IPS-18a (cell line): Measurements from ENCODE around the gene TRMT2A.

Experiments used
- H3K27ac ChIP-seq: one replicate; pipeline ENCODE4 v1.5.1; 2013; ENCODE audit warnings: low read length
- H3K27me3 ChIP-seq: one replicate; pipeline ENCODE4 v1.6.1; 2013; ENCODE audit warnings: mild to moderate bottlenecking, low read length; ENCODE audit not compliant: control insufficient read depth, insufficient read depth
- H3K36me3 ChIP-seq: one replicate; pipeline ENCODE4 v1.6.1; 2013; ENCODE audit warnings: low read depth, low read length; ENCODE audit not compliant: control insufficient read depth
- H3K4me1 ChIP-seq: one replicate; pipeline ENCODE4 v1.6.1; 2013; ENCODE audit warnings: low read depth, low read length; ENCODE audit not compliant: control insufficient read depth
- H3K4me3 ChIP-seq: one replicate; pipeline ENCODE4 v1.5.1; 2013; ENCODE audit warnings: low read length
- H3K9ac ChIP-seq: one replicate; pipeline ENCODE4 v1.6.1; 2013; ENCODE audit warnings: mild to moderate bottlenecking, low read length, moderate library complexity
- H3K9me3 ChIP-seq: one replicate; pipeline ENCODE4 v1.6.1; 2013; ENCODE audit warnings: low read depth, low read length; ENCODE audit not compliant: control insufficient read depth

Gene TRMT2A

GRCh38 chr22:20156611-20157429, 39.8 kb upstream of the TRMT2A start:
- Histone ChIP-seq H3K36me3 (no peaks in the 10 kb centered on the region), H3K4me3 (no peak overlapping the region), H3K9me3 (no peaks in the 10 kb centered on the region), H3K27ac (no peak overlapping the region), H3K9ac (no peak overlapping the region), H3K4me1 (peaks cover 7% of the 10 kb centered on the region), H3K27me3 (no peaks in the 10 kb centered on the region)

- Histone ChIP-seq H3K27me3 (no peaks in the 10 kb centered on the region), H3K4me3 (no peak overlapping the region), H3K27ac (no peak overlapping the region), H3K4me1 (peaks cover 7% of the 10 kb centered on the region), H3K9me3 (no peaks in the 10 kb centered on the region), H3K36me3 (no peaks in the 10 kb centered on the region), H3K9ac (no peak overlapping the region)
Measured at GRCh38 chr22:20156042-20156389, 39.0 kb upstream of the TRMT2A start.

DNA sequence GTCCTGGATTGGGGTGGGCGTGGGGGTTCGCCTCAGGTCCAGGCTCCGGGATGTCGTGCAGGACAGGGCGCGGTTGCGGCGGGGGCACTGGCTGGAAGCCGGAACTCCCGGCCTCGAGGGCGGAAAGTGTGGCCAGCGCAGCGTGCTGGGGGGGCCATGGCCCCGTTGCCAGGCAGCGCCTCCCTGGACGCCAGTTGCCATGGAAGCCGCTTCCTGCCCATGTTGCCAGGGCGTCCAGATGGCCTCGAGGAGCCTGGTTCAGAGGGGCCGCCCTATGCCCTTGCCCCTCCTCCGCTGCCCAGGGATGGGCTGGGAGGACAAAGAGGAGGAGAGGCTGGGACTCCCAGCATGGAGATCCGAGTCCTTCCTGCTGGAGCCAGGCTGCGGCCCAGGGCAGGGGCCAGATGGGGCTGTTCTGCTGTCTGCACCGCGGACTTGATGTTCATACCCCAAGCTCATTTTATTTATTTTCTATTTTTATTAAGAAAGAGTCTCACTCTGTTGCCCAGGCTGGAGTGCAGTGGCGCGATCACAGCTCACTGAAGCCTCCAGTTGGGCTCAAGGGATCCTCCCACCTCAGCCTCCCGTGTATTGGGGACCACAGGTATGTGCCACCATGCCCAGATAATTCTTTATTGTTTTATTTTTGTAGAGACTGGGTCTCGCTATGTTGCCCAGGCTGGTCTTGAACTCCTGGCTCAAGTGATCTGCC, 38.5 kb upstream of the TRMT2A start:
- H3K9ac ChIP-seq, result no peak overlapping the region
- H3K36me3 ChIP-seq, result no peaks in the 10 kb centered on the region
- H3K4me1 ChIP-seq, result peaks cover 7% of the 10 kb centered on the region
- H3K9me3 ChIP-seq, result no peaks in the 10 kb centered on the region
- H3K4me3 ChIP-seq, result no peak overlapping the region
- H3K27me3 ChIP-seq, result no peaks in the 10 kb centered on the region
- no peak overlapping the region for H3K27ac ChIP-seq

DNA sequence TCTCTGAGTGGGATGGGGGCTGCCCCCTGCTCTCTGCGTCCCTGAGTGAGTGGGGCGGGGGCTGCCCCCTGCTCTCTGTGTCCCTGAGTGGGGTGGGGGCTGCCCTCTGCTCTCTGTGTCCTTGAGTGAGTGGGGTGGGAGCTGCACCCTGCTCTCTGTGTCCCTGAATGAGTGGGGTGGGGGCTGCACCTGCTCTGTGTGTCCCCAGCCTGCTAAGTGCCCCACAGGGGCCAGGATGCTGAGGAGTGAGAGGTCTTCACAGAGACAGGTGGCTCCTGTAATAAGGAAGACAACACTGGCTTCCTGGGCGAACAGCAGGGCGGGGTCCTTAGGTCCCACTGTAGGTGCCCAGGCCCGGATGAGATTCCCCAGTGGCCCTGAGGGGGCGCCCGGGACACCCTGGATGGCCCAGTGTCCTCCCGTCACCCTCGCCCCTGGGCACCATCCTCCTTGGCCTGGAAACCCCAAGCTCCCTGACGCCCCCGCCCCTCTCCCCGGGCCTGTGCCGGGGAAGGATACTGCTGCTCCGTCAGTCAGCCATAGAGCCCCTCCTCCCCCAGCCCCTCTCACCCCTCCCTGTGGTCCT, 37.7 kb upstream of the TRMT2A start:
- Histone ChIP-seq H3K9me3 (no peaks in the 10 kb centered on the region), H3K27ac (no peak overlapping the region), H3K36me3 (no peaks in the 10 kb centered on the region), H3K9ac (no peak overlapping the region), H3K4me1 (peaks cover 7% of the 10 kb centered on the region), H3K27me3 (no peaks in the 10 kb centered on the region), H3K4me3 (no peak overlapping the region)

- no peaks in the 10 kb centered on the region for H3K36me3 ChIP-seq
- peaks cover 6% of the 10 kb centered on the region for H3K4me1 ChIP-seq
- no peak overlapping the region for H3K4me3 ChIP-seq
- no peaks in the 10 kb centered on the region for H3K27me3 ChIP-seq
- H3K27ac ChIP-seq, result no peak overlapping the region
- no peaks in the 10 kb centered on the region for H3K9me3 ChIP-seq
- no peak overlapping the region for H3K9ac ChIP-seq
Measured at GRCh38 chr22:20153945-20154344, 36.9 kb upstream of the TRMT2A start.

- peaks cover 4% of the 10 kb centered on the region for H3K4me1 ChIP-seq
- no peak overlapping the region for H3K4me3 ChIP-seq
- H3K27me3 ChIP-seq, result no peaks in the 10 kb centered on the region
- H3K27ac ChIP-seq, result no peak overlapping the region
- no peaks in the 10 kb centered on the region for H3K9me3 ChIP-seq
- no peaks in the 10 kb centered on the region for H3K36me3 ChIP-seq
- no peak overlapping the region for H3K9ac ChIP-seq
Measured at GRCh38 chr22:20152464-20152890, 35.5 kb upstream of the TRMT2A start.

DNA sequence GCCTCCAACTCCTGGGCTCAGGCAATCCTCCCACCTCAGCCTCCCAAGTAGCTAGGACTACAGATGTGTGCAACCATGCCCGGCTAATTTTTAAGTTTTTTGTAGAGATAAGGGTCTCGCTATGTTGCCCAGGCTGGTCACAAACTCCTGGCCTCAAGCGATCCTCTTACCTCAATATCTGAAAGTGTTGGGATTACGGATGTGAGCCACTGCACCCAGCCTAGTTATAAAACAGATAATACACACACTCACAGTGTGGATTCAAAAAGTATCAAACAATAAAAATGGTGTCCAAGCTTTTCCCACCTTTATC, 34.2 kb upstream of the TRMT2A start:
- Histone ChIP-seq H3K9ac (no peak overlapping the region), H3K27ac (no peak overlapping the region), H3K9me3 (no peaks in the 10 kb centered on the region), H3K4me3 (no peak overlapping the region), H3K36me3 (no peaks in the 10 kb centered on the region), H3K4me1 (peaks cover 4% of the 10 kb centered on the region), H3K27me3 (no peaks in the 10 kb centered on the region)

- Histone ChIP-seq H3K36me3 (no peaks in the 10 kb centered on the region), H3K9me3 (no peaks in the 10 kb centered on the region), H3K4me3 (no peak within 1 kb of the TSS), H3K27me3 (no peaks in the 10 kb centered on the region), H3K9ac (no peak within 1 kb of the TSS), H3K27ac (no peak within 1 kb of the TSS), H3K4me1 (peaks cover 4% of the 10 kb centered on the region)
Measured at GRCh38 chr22:20150381-20151275, 33.6 kb upstream of the TRMT2A start, which contains the start of gene CCDC188. CCDC188 (minus strand) TSS chr22:20151055; CDS start chr22:20150986, 69 bp downstream.

GRCh38 chr22:20149257-20150250, 32.5 kb upstream of the TRMT2A start:
- Histone ChIP-seq H3K9ac (no peak overlapping the region), H3K4me1 (peaks cover 4% of the 10 kb centered on the region), H3K36me3 (no peaks in the 10 kb centered on the region), H3K9me3 (no peaks in the 10 kb centered on the region), H3K4me3 (no peak overlapping the region), H3K27ac (no peak overlapping the region), H3K27me3 (no peaks in the 10 kb centered on the region)

DNA sequence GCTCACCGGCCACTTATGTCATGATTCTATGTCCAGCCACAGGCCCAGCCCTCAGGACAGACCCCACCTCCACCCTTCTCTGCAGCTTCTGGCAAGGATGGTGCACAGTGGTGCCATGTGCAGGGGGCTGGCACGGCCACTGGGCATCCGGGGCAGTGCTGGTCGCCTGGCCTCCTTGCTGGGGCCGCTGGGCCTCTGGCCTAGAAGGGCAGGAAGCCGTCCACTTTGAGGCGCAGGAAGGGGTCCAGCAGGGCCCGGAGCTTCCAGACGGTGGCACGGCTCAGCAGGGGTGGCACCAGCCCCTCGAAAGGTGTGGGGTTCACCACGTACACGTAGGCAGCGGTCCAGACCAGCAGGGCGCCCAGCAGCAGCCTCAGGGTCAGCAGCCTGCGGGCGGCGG, 31.4 kb upstream of the TRMT2A start:
- Histone ChIP-seq H3K4me1 (no peaks in the 10 kb centered on the region), H3K27ac (no peak overlapping the region), H3K36me3 (no peaks in the 10 kb centered on the region), H3K9ac (no peak overlapping the region), H3K27me3 (no peaks in the 10 kb centered on the region), H3K9me3 (no peaks in the 10 kb centered on the region), H3K4me3 (no peak overlapping the region)
